Heart right ventricle (tissue), 16 donors: ENCODE results near the gene EPB41L2. TPM values are rescaled to one million over a fixed set of nuclear protein-coding genes. Genes with fewer than 3 reads are reported as not detected.

Source experiments
- ATAC-seq, 8 donors: fragments of 200-7000 bp; cut with Tn5 transposase; one replicate each; pipeline ENCODE4 v1.9.1; 2020; ENCODE audit warnings: mild to moderate bottlenecking in 8 of 8, moderate library complexity in 8 of 8, moderate number of reproducible peaks in 1 of 8
- DNase-seq, 2 donors: peaks; one replicate each; pipeline ENCODE4 v3.0.0-alpha.2; 2020
- H3K27ac ChIP-seq, 10 donors: fragments of 200-600 bp; sonication (generic) in 2 of 10; one replicate each; pipeline versions ENCODE4 v1.5.0 to v1.8.0; 2020 to 2022; ENCODE audit warnings: mild to moderate bottlenecking in 3 of 10
- H3K27me3 ChIP-seq, 7 donors: fragments of 200-600 bp; one replicate each; pipeline ENCODE4 v1.8.0; 2021 to 2022; ENCODE audit warnings: mild to moderate bottlenecking in 2 of 7
- H3K36me3 ChIP-seq, 9 donors: fragments of 200-600 bp; sonication (generic) in 1 of 9; one replicate each; pipeline versions ENCODE4 v1.5.0 to v1.8.0; 2020 to 2022; ENCODE audit warnings: mild to moderate bottlenecking in 2 of 9
- H3K4me1 ChIP-seq, 9 donors: fragments of 200-600 bp; sonication (generic) in 1 of 9; one replicate each; pipeline versions ENCODE4 v1.5.0 to v1.8.0; 2020 to 2022; ENCODE audit warnings: mild to moderate bottlenecking in 4 of 9
- H3K4me3 ChIP-seq, 10 donors: fragments of 200-600 bp; sonication (generic) in 2 of 10; one replicate each; pipeline versions ENCODE4 v1.5.0 to v1.8.0; 2020 to 2022; ENCODE audit warnings: mild to moderate bottlenecking in 7 of 10, moderate library complexity in 2 of 10
- H3K9me3 ChIP-seq, 11 donors: fragments of 200-600 bp in 10 of 11; sonication (generic) in 2 of 11; one replicate each; pipeline versions ENCODE4 v1.5.0 to v1.8.0; 2013 to 2022; ENCODE audit warnings: mild to moderate bottlenecking in 2 of 11, control low read depth in 1 of 11, moderate library complexity in 1 of 11
- CTCF ChIP-seq, 9 donors: fragments of 200-600 bp; sonication (generic) in 2 of 9; IDR thresholded peaks; one replicate each; pipeline versions ENCODE4 v1.5.0 to v1.8.0; 2021 to 2022; ENCODE audit warnings: antibody characterized with exemption in 9 of 9, mild to moderate bottlenecking in 5 of 9, moderate library complexity in 1 of 9
- WGBS, 2 donors: extraction: QIAGEN DNeasy Blood & Tissue Kit; methylation state at CpG; one replicate each; pipeline ENCODE4 v1.1.7; 2013; ENCODE audit warnings: inconsistent platforms in 1 of 2; 5-methylcytosine and 5-hydroxymethylcytosine counted together
- intact Hi-C, 10 donors: fragments of 100-400 bp; cut with DNase I; formaldehyde crosslinking; loops; one replicate each; pipeline versions ENCODE4 v1.11.1 to v1.14.2; 2022
- polyA plus RNA-seq, 2 donors: library from polyadenylated mRNA; stranded (reverse); fragments of 200-250 nt; gene quantifications; one replicate each; pipeline ENCODE4 v1.2.3, GENCODE V29; 2013
- total RNA-seq, 10 donors: library from RNA; stranded (reverse); fragmentation: NEBNext Ultra II Directional in 3 of 10; extraction: Animal tissue kit (Norgen Biotek cat#: 25700) in 3 of 10; gene quantifications; one replicate each; pipeline versions ENCODE4 v1.2.1 to v1.2.4, GENCODE V29; 2021 to 2023
- donor health status: Arrhythmogenic right ventricular cardiomyopathy.
- donor health status: ischemic (EF 13 %, LVEDD 7.1; RV severe dilation, severe dysfunction).
- donor health status: healthy with polysubstance abuse.
- donor health status: DM: no; HTN: yes; CAD: no.
- donor health status: DM: no; HTN: no; CAD: no.
- donor health status: ischemic (EF 25% LVEDD 6.9; RV normal size, moderate dysfunction).
- donor health status: ischemic (EF 25% LVEDD 5.7; RV mildly dilated, moderate dysfunction).
- donor health status: healthy.
- donor health status: DM: yes; HTN: yes; CAD: no.
- donor health status: Ischemic cardiomyopathy.
- donor health status: ischemic (EF 35%, LVEDD 5.7; RV mildly dilated, moderate dysfunction).
- donor health status: nonischemic (EF 11% LVEDD 7.7; RV severe dilation, severe dysfunction).
- donor health status: DM: yes; HTN: yes; CAD: no.
- donor health status: PGD.
- donor health status: ischemic (EF 29% LVEDD 5.4; RV normal size, mild dysfunction).
- donor health status: nonischemic (EF 23%, LVEDD 6.1; RV moderate dilation, normal function).

Gene EPB41L2
- total and polyA plus RNA-seq, 12 donors = 18.0 to 98.6 (median 55.1) TPM

DNA sequence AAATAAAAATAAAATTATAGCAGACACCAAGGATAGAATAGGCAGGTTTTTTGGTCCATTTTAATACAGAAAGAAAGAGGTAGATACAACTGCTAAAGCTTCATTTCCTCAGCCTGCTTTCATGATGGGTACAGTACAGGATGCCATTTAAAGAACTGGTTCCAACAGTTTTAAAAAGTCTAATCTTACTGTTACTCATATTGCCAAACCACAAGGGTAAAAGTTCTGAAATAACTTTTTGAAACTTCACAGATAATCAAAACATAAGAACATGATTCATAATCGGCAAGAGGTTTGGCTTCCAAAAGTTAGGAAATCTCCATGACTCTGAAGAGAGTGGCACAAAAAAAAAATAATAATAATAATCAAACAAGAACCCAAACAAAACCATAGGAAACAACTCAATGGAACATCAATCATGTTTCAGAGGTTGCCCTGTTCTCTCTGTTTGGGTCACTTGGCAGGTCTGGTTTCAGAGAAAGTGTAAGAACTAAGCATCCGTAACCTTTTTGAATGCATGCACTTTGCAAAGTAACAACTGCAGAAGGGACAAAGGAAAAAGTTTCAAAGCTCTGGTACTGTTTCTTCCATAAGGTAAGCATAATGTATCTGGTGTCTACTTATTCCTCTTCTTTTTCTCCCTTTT is 156.2 kb downstream of the EPB41L2 start:
- DNase-seq (no peak), ATAC-seq (peak in 1 of 8 donors; percentile 51)
- H3K4me3 ChIP-seq = no peak overlapping the region
- H3K36me3 ChIP-seq = peaks cover 0 to 6% (median 0%) of the 10 kb centered on the region in 9 donors
- H3K9me3 ChIP-seq = peaks cover 0 to 17% (median 0%) of the 10 kb centered on the region in 11 donors
- intact Hi-C loops = loop anchor here in 1 of 10 donors (10.0 kb wide), 1 partner anchor 58 kb away; no protein-coding TSS in a partner anchor
- H3K4me1 ChIP-seq = peaks cover 0 to 20% (median 8%) of the 10 kb centered on the region in 9 donors
- no peak overlapping the region for H3K27ac ChIP-seq
- no peaks in the 10 kb centered on the region for H3K27me3 ChIP-seq
- WGBS, 2 donors = 78 to 84% methylated on average over 2 of the region's 2 CpGs
- no peak for TF ChIP-seq CTCF (IDR thresholded peaks at IDR 0.05)

DNA sequence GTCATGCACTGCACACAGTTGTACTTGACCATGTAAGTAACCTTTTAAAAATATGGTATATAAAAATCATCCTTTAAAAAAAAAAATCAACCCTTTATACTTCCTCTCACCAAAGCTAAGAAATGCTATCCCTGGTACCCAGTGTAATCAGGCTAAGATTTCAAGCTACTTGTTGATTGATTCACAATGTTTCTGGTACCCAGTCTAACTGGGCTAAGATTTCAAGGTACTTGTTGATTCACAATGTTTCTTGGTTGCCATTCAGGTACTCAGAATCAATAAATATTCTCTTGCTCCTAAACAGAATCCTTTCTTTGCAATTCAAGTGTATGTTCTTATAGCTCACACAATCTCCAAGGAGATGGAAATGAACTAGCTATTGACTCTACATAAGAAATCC is 159.4 kb downstream of the EPB41L2 start:
- no peak for ATAC-seq

DNA sequence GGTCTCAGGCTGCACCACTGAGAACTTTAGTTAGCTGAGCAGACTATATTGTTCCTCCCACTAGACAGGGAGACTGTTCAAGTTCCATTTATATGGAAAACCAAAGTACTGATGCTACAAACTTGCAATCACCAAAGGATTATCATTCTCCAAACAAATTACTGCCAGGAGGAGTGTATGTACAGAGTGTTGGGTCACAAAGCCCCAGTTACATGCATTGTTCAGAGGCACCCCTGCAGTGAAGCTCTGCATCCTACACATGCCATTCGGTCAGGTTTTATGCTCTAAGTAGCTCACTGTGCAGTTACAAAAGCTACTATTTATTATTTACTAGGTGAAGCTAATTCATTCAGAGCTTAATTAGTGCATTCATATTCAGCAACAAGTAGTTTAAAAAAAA is 160.0 kb downstream of the EPB41L2 start:
- DNase-seq (no peak), ATAC-seq (no peak)
- Histone ChIP-seq H3K27ac (no peak overlapping the region), H3K9me3 (no peaks in the 10 kb centered on the region), H3K4me3 (no peak overlapping the region), H3K36me3 (peaks cover 0 to 31% (median 14%) of the 10 kb centered on the region in 9 donors), H3K27me3 (no peaks in the 10 kb centered on the region), H3K4me1 (peaks cover 0 to 27% (median 6%) of the 10 kb centered on the region in 9 donors)
- 96 to 100% methylated on average over 1 of the region's 1 CpG for WGBS, 2 donors
- TF ChIP-seq CTCF (IDR thresholded peaks at IDR 0.05) = no peak
- intact Hi-C loops = loop anchor here in 1 of 10 donors (10.0 kb wide), 1 partner anchor 62 kb away; no protein-coding TSS in a partner anchor

More for the DNA sequence above, 159.4 kb downstream of the EPB41L2 start:
- Histone ChIP-seq H3K9me3 (no peaks in the 10 kb centered on the region), H3K4me1 (peaks cover 0 to 30% (median 8%) of the 10 kb centered on the region in 9 donors), H3K4me3 (no peak overlapping the region), H3K36me3 (peaks cover 0 to 25% (median 8%) of the 10 kb centered on the region in 9 donors), H3K27me3 (no peaks in the 10 kb centered on the region), H3K27ac (no peak overlapping the region)
- no peak for DNase-seq
- intact Hi-C loops = loop anchor here in 1 of 10 donors (10.0 kb wide), 1 partner anchor 61 kb away; no protein-coding TSS in a partner anchor
- no peak for TF ChIP-seq CTCF (IDR thresholded peaks at IDR 0.05)

- ATAC-seq (peak in 3 of 8 donors; percentile 58 to 84 (median 68)), DNase-seq (peak; percentile 15 to 63)
- peaks cover 0 to 20% (median 0%) of the 10 kb centered on the region in 9 donors for H3K4me1 ChIP-seq
- H3K27me3 ChIP-seq = no peaks in the 10 kb centered on the region
- intact Hi-C loops = loop anchor here in 1 of 10 donors (10.0 kb wide), 1 partner anchor 64 kb away; no protein-coding TSS in a partner anchor
- no peak overlapping the region for H3K4me3 ChIP-seq
- H3K9me3 ChIP-seq = no peaks in the 10 kb centered on the region
- no peak for TF ChIP-seq CTCF (IDR thresholded peaks at IDR 0.05)
- H3K36me3 ChIP-seq = peaks cover 0 to 49% (median 16%) of the 10 kb centered on the region in 9 donors
- H3K27ac ChIP-seq = no peak overlapping the region
- WGBS, 2 donors = 41 to 75% methylated on average over 3 of the region's 3 CpGs
These were observed 162.1 kb downstream of the EPB41L2 start for GRCh38 chr6:130900913-130901312.
